Endothelial cell (in vitro differentiated cells): ENCODE measurements around the gene PIEZO1. TPM values are rescaled to one million over a fixed set of nuclear protein-coding genes. Genes with fewer than 3 reads are reported as not detected.

Experiments
- DNase-seq: peaks from one replicate; pipeline ENCODE4 v3.0.0; 2021; ENCODE audit warnings: low spot score
- H3K27ac Mint-ChIP-seq: one replicate; pipeline ENCODE4 v1.8.0; 2021; ENCODE audit warnings: mixed read lengths, inconsistent platforms; ENCODE audit not compliant: unreplicated experiment
- H3K27me3 Mint-ChIP-seq: one replicate; pipeline ENCODE4 v1.8.0; 2021; ENCODE audit warnings: mild to moderate bottlenecking, moderate library complexity, mixed read lengths, inconsistent platforms; ENCODE audit not compliant: unreplicated experiment
- H3K36me3 Mint-ChIP-seq: one replicate; pipeline ENCODE4 v1.8.0; 2021; ENCODE audit warnings: mild to moderate bottlenecking, low read depth, mixed read lengths, inconsistent platforms; ENCODE audit not compliant: unreplicated experiment
- H3K4me1 Mint-ChIP-seq: one replicate; pipeline ENCODE4 v1.8.0; 2021; ENCODE audit warnings: mild to moderate bottlenecking, mixed read lengths, inconsistent platforms; ENCODE audit not compliant: unreplicated experiment
- H3K4me3 Mint-ChIP-seq: one replicate; pipeline ENCODE4 v1.8.0; 2021; ENCODE audit warnings: mild to moderate bottlenecking, mixed read lengths, inconsistent platforms; ENCODE audit not compliant: unreplicated experiment
- H3K9me3 Mint-ChIP-seq: one replicate; pipeline ENCODE4 v1.8.0; 2021; ENCODE audit warnings: mixed read lengths, inconsistent platforms; ENCODE audit not compliant: unreplicated experiment
- CTCF ChIP-seq: fragments of 200-600 bp; sonication (generic); IDR thresholded peaks from one replicate; pipeline ENCODE4 v1.5.0; 2021; ENCODE audit warnings: antibody characterized with exemption; ENCODE audit not compliant: unreplicated experiment
- total RNA-seq: library from RNA; stranded (reverse); fragmentation: NEBNext Ultra II Directional; extraction: Animal tissue kit (Norgen Biotek cat#: 25700); gene quantifications from one replicate; pipeline ENCODE4 v1.2.1, GENCODE V29; 2021; ENCODE audit not compliant: unreplicated experiment

Gene PIEZO1
- total RNA-seq, 1 donor from 2014 or later = 428 TPM

GRCh38 chr16:88724855-88725555 is 60.0 kb downstream of the PIEZO1 start:
- H3K27me3 Mint-ChIP-seq = peaks cover 13% of the 10 kb centered on the region
- no peak for DNase-seq
- no peak overlapping the region for H3K27ac Mint-ChIP-seq
- no peaks in the 10 kb centered on the region for H3K9me3 Mint-ChIP-seq
- H3K4me1 Mint-ChIP-seq = no peaks in the 10 kb centered on the region
- TF ChIP-seq CTCF = no peak
- peak overlapping the region; percentile 65 for H3K4me3 Mint-ChIP-seq
- H3K36me3 Mint-ChIP-seq = peaks cover 7% of the 10 kb centered on the region

GRCh38 chr16:88723911-88724310 is 61.1 kb downstream of the PIEZO1 start:
- Mint-ChIP-seq H3K36me3 (peaks cover 3% of the 10 kb centered on the region), H3K9me3 (no peaks in the 10 kb centered on the region), H3K27me3 (peaks cover 12% of the 10 kb centered on the region), H3K4me3 (no peak overlapping the region), H3K27ac (no peak overlapping the region), H3K4me1 (no peaks in the 10 kb centered on the region)
- DNase-seq = no peak
- TF ChIP-seq CTCF = no peak

GRCh38 chr16:88723507-88723887 is 61.5 kb downstream of the PIEZO1 start:
- H3K4me3 Mint-ChIP-seq = no peak overlapping the region
- H3K9me3 Mint-ChIP-seq = no peaks in the 10 kb centered on the region
- no peaks in the 10 kb centered on the region for H3K4me1 Mint-ChIP-seq
- DNase-seq = no peak
- peaks cover 3% of the 10 kb centered on the region for H3K36me3 Mint-ChIP-seq
- no peak for TF ChIP-seq CTCF
- no peak overlapping the region for H3K27ac Mint-ChIP-seq
- peaks cover 12% of the 10 kb centered on the region for H3K27me3 Mint-ChIP-seq

- Mint-ChIP-seq H3K4me1 (no peaks in the 10 kb centered on the region), H3K36me3 (peaks cover 3% of the 10 kb centered on the region), H3K4me3 (no peak overlapping the region), H3K9me3 (no peaks in the 10 kb centered on the region), H3K27ac (no peak overlapping the region), H3K27me3 (peaks cover 16% of the 10 kb centered on the region)
- no peak for DNase-seq
- TF ChIP-seq CTCF = no peak
Measured at GRCh38 chr16:88722784-88723506, 62.1 kb downstream of the PIEZO1 start.
